Central memory CD8-positive, alpha-beta T cell (primary cell): ENCODE measurements around the gene PRKRIP1.
"Not testable (repeated sequence)": the region's sequence is repeated elsewhere in the genome, so short reads cannot be mapped to it uniquely, and the experiment has no call there.

Source experiments
- ATAC-seq: fragments of 150-1000 bp; cut with Tn5 transposase; replicated peaks from 2 replicates; pipeline ENCODE4 v1.10.0; 2022; ENCODE audit warnings: mild to moderate bottlenecking, moderate FRiP score, moderate number of reproducible peaks; ENCODE audit not compliant: poor library complexity, severe bottlenecking; ENCODE audit errors: extremely low read depth
- DNase-seq, 2 donors: peaks; one replicate each; pipeline ENCODE4 v3.0.0; 2021; ENCODE audit warnings: low spot score in 2 of 2
- H3K27ac Mint-ChIP-seq: one replicate; pipeline ENCODE4 v1.8.0; 2022; ENCODE audit warnings: low read depth, mild to moderate bottlenecking, moderate library complexity, mixed read lengths
- H3K27me3 Mint-ChIP-seq: one replicate; pipeline ENCODE4 v1.8.0; 2022; ENCODE audit warnings: mixed read lengths
- H3K36me3 Mint-ChIP-seq: one replicate; pipeline ENCODE4 v1.8.0; 2022; ENCODE audit warnings: mild to moderate bottlenecking, moderate library complexity, mixed read lengths; ENCODE audit not compliant: insufficient read depth
- H3K4me1 Mint-ChIP-seq: one replicate; pipeline ENCODE4 v1.8.0; 2022; ENCODE audit warnings: mixed read lengths
- H3K4me3 Mint-ChIP-seq: one replicate; pipeline ENCODE4 v1.8.0; 2022; ENCODE audit warnings: mild to moderate bottlenecking, moderate library complexity, mixed read lengths
- H3K9me3 Mint-ChIP-seq: one replicate; pipeline ENCODE4 v1.8.0; 2022; ENCODE audit warnings: mixed read lengths

PRKRIP1 gene

DNA sequence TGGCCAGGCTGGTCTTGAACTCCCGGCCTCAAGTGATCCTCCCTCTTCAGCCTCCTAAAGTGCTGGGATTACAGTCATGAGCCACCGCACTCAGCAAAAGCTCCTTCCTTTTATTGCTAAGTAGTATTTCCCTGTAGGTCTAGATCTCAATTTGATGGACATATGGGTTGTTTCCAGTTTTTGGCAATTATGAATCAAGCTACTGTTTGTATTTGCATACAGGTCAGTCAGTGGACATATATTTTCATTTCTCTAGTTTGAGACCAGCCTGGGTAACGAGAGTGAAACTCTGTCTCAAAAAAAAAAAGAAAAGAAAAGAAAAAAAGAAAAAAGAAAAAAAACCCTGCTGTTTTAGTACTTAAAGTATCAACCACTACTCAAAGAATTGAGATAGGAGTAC lies 6.4 kb upstream of the PRKRIP1 start:
- Mint-ChIP-seq H3K9me3 (no peaks in the 10 kb centered on the region), H3K4me3 (no peak overlapping the region), H3K4me1 (no peaks in the 10 kb centered on the region), H3K27ac (no peak overlapping the region), H3K36me3 (peaks cover 13% of the 10 kb centered on the region), H3K27me3 (no peaks in the 10 kb centered on the region)
- ATAC-seq = no peak
- DNase-seq = no peak

DNA sequence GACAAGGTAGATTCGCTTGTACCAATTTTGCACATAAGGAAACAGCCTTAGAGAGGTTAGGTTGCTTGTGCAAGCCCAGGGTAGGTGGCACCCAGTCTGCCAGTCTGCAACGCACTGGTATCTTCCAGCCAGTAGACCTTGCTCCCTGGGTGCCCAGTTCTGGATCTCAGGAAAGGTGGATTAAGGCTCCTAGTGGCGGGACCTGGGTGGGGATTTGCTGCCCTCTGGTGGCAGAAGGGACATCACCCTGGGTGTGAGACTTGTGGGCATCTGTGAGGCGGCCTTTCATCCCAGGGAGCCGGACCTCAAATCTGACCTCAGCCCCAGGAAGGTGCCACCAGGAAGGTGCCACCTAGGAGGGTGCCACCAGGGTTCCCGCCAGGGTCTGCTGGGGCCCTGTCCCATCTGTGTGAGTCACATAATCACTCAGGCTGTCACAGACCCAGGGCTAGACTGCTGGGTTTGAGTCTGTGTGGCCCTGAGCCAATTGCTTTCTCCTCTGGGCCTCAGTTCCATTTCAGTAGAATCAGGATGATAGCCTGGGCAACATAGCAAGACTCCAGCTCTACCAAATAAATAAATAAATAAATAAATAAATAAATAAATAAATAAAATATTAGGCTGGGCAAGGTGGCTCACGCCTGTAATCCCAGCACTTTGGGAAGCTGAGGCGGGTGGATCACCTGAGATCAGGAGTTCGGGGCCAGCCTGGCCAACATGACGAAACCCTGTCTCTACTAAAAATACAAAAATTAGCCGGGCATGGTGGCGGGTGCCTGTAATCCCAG lies 5.3 kb upstream of the PRKRIP1 start:
- Mint-ChIP-seq H3K9me3 (no peaks in the 10 kb centered on the region), H3K36me3 (peaks cover 16% of the 10 kb centered on the region), H3K4me1 (peaks cover 5% of the 10 kb centered on the region), H3K27ac (no peak overlapping the region), H3K4me3 (no peak overlapping the region), H3K27me3 (no peaks in the 10 kb centered on the region)
- ATAC-seq (peak; percentile 71), DNase-seq (peak; percentile 44 to 57)

- Mint-ChIP-seq H3K27ac (peak overlapping the region; percentile 18), H3K36me3 (peaks cover 25% of the 10 kb centered on the region), H3K4me3 (no peak overlapping the region), H3K9me3 (no peaks in the 10 kb centered on the region), H3K4me1 (peaks cover 11% of the 10 kb centered on the region), H3K27me3 (no peaks in the 10 kb centered on the region)
- DNase-seq = no peak
- no peak for ATAC-seq
Observed at GRCh38 chr7:102392330-102392729, 3.8 kb upstream of the PRKRIP1 start.

DNA sequence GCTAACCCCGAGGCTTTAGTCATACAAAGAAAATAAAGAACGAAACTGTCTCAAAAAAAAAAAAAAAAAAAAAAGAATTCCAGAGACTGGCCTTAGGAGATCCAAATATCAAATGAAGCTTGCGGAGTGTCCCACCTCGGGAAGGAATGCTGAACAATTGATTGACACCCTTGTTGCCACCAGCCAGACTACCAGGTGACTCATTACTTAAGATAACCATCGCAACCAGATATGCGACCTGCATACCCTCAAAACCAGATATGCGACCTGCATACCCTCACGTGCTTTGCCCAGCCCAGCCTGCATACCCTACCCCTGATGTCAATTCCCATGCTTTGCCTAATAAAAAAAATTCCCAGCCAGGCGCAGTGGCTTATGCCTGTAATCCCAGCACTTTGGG lies 2.7 kb upstream of the PRKRIP1 start:
- no peak for DNase-seq
- ATAC-seq = no peak
- Mint-ChIP-seq H3K4me1 (peaks cover 14% of the 10 kb centered on the region), H3K27ac (no peak overlapping the region), H3K27me3 (no peaks in the 10 kb centered on the region), H3K4me3 (no peak overlapping the region), H3K36me3 (peaks cover 26% of the 10 kb centered on the region), H3K9me3 (no peaks in the 10 kb centered on the region)

DNA sequence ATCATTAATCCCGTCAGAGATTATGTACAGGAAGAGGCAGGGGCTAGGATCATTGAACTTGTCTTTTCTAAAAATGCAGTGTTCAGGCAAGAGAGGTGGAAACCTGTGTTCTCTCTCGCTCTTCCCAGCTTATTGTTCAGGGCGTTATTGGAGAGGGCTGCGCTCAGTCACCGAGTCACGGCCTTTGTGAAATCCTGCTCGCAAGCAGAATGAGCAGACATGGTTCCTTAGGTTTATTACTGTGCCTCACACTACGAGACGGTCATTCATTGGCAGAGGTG lies 631 bp upstream of the PRKRIP1 start:
- Mint-ChIP-seq H3K27me3 (no peaks in the 10 kb centered on the region), H3K27ac (peak overlapping the region; percentile 90), H3K36me3 (peaks cover 35% of the 10 kb centered on the region), H3K4me3 (peak overlapping the region; percentile 90), H3K4me1 (peaks cover 14% of the 10 kb centered on the region), H3K9me3 (no peaks in the 10 kb centered on the region)
- no peak for ATAC-seq
- no peak for DNase-seq

DNA sequence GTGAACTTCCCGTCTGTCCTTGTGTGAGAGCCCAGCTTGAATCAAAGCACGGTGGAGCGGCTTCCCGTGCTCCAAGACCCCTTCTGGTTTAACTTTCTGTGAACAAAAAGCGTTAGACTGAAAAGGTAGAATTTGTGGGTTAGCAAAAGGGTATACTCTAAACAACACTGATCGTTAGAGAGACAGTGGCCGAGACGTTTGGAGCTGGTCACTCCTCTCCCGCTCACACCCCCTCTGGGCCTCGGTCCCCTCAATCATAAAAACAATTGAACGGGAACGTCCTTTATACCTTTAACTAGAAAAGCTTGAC lies 502 bp downstream of the PRKRIP1 start:
- Mint-ChIP-seq H3K27ac (peak overlapping the region; percentile 90), H3K4me1 (peaks cover 14% of the 10 kb centered on the region), H3K27me3 (no peaks in the 10 kb centered on the region), H3K4me3 (peak overlapping the region; percentile 90), H3K36me3 (peaks cover 45% of the 10 kb centered on the region), H3K9me3 (no peaks in the 10 kb centered on the region)
- DNase-seq (no peak), ATAC-seq (no peak)

- H3K9me3 Mint-ChIP-seq = no peaks in the 10 kb centered on the region
- H3K27me3 Mint-ChIP-seq = no peaks in the 10 kb centered on the region
- H3K27ac Mint-ChIP-seq = no peak overlapping the region
- peaks cover 57% of the 10 kb centered on the region for H3K36me3 Mint-ChIP-seq
- peaks cover 14% of the 10 kb centered on the region for H3K4me1 Mint-ChIP-seq
- ATAC-seq = no peak
- no peak for DNase-seq
- H3K4me3 Mint-ChIP-seq = no peak overlapping the region
Observed at GRCh38 chr7:102398543-102398942, 2.4 kb downstream of the PRKRIP1 start.

DNA sequence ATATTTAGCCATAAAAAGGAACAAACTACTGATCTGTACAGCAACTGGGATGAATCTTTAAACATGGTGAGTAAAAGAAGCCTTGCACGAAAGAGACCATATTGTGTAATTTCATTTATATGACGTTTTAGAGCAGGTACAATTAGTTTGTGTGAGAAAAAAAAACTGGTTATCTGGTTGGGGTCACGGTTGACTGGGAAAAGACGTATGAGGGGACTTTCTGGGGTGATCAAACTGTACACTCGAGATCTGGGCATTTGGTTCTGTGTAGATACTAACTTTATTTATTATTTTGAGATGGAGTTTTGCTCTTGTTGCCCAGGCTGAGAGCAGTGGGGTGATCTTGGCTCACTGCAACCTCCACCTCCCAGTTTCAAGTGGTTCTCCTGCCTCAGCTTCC lies 4.2 kb downstream of the PRKRIP1 start:
- DNase-seq (no peak), ATAC-seq (no peak)
- Mint-ChIP-seq H3K4me3 (no peak overlapping the region), H3K36me3 (peaks cover 67% of the 10 kb centered on the region), H3K4me1 (peaks cover 14% of the 10 kb centered on the region), H3K27me3 (no peaks in the 10 kb centered on the region), H3K27ac (peak overlapping the region; percentile 53), H3K9me3 (no peaks in the 10 kb centered on the region)

GRCh38 chr7:102403563-102403962 lies 7.4 kb downstream of the PRKRIP1 start:
- no peak for ATAC-seq
- DNase-seq = no peak
- Mint-ChIP-seq H3K9me3 (no peaks in the 10 kb centered on the region), H3K4me1 (no peaks in the 10 kb centered on the region), H3K27ac (peak overlapping the region; percentile 53), H3K4me3 (no peak overlapping the region), H3K27me3 (no peaks in the 10 kb centered on the region), H3K36me3 (peaks cover 74% of the 10 kb centered on the region)

- H3K9me3 Mint-ChIP-seq = no peaks in the 10 kb centered on the region
- H3K36me3 Mint-ChIP-seq = peaks cover 72% of the 10 kb centered on the region
- DNase-seq (peak; percentile 26 to 44), ATAC-seq (peak; percentile 98)
- H3K27me3 Mint-ChIP-seq = no peaks in the 10 kb centered on the region
- H3K27ac Mint-ChIP-seq = peak overlapping the region; percentile 53
- no peak overlapping the region for H3K4me3 Mint-ChIP-seq
- no peaks in the 10 kb centered on the region for H3K4me1 Mint-ChIP-seq
Observed at GRCh38 chr7:102404005-102404861, 8.1 kb downstream of the PRKRIP1 start.

GRCh38 chr7:102404862-102405188 lies 8.7 kb downstream of the PRKRIP1 start:
- not testable (repeated sequence) for DNase-seq, H3K4me3 Mint-ChIP-seq
- peaks cover 72% of the 10 kb centered on the region for H3K36me3 Mint-ChIP-seq

GRCh38 chr7:102407910-102408309 lies 11.7 kb downstream of the PRKRIP1 start:
- Mint-ChIP-seq H3K36me3 (peaks cover 66% of the 10 kb centered on the region), H3K9me3 (no peaks in the 10 kb centered on the region), H3K27ac (no peak overlapping the region), H3K4me1 (peaks cover 2% of the 10 kb centered on the region), H3K27me3 (no peaks in the 10 kb centered on the region), H3K4me3 (no peak overlapping the region)
- no peak for ATAC-seq
- no peak for DNase-seq

More at GRCh38 chr7:102404862-102405188, 8.7 kb downstream of the PRKRIP1 start:
- H3K27ac Mint-ChIP-seq, H3K4me1 Mint-ChIP-seq, H3K27me3 Mint-ChIP-seq, ATAC-seq, H3K9me3 Mint-ChIP-seq: not testable (repeated sequence)

DNA sequence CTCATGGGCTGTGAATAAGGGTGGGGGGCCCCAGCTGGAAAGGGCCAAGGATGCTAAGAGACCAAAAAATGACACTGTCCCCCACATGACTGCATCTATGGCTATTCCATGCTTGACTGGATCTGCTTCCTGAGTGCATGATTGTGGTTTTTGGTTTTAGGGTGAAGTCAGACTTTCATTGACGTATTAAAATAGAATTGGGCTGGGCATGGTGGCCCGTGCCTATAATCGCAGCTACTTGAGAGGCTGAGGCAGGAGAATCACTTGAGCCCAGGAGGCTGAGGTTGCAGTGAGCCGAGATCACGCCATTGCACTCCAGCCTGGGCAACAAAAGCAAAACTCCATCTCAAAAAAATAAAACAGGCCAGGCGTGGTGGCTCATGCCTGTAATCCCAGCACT lies 12.4 kb downstream of the PRKRIP1 start:
- H3K36me3 Mint-ChIP-seq = peaks cover 62% of the 10 kb centered on the region
- H3K9me3 Mint-ChIP-seq, H3K4me3 Mint-ChIP-seq, DNase-seq, ATAC-seq, H3K27me3 Mint-ChIP-seq, H3K4me1 Mint-ChIP-seq, H3K27ac Mint-ChIP-seq: not testable (repeated sequence)
